K562 (cell line): ENCODE measurements around the gene HLF. TPM values are rescaled to one million over a fixed set of nuclear protein-coding genes. Genes with fewer than 3 reads are reported as not detected.
A peak's percentile ranks its signal among the peaks of the same experiment; 100 is the strongest.

ENCODE experiments used
- ATAC-seq: fragments of 200-7000 bp; cut with Tn5 transposase; 3 replicates; pipeline ENCODE4 v1.9.1; 2020; ENCODE audit warnings: moderate library complexity
- BruUV-seq: library from RNA; stranded (reverse); fragments of 400-500 nt; replicated peaks from 2 replicates; lab custom pipeline; 2021; lab: Mats Ljungman, UMichigan
- CTCF ChIA-PET: fragments of 300-600 bp; formaldehyde crosslinking; extraction: SDS; loops from one replicate; lab custom pipeline; 2021; ENCODE audit warnings: low intra/inter-chr PET ratio; lab: Yijun Ruan, JAX
- POLR2A ChIA-PET: fragments of 300-600, 350-650 bp; sonication (Branson Sonifier 250); formaldehyde crosslinking; extraction: SDS; loops from one replicate; lab custom pipeline; 2021; ENCODE audit warnings: antibody characterized with exemption, inconsistent platforms; lab: Yijun Ruan, JAX
- DNase-seq, 4 experiments: peaks; one replicate each; pipeline versions ENCODE4 v3.0.0 to v3.0.0-alpha.2; 2011 to 2018; ENCODE audit warnings: low spot score in 3 of 4, mixed read lengths in 3 of 4; ENCODE audit errors: extremely low read depth in 1 of 4
- FAIRE-seq: peaks from 2 replicates; lab custom pipeline; 2011; peaks lifted over from hg19 to GRCh38; lab: Jason Lieb, UNC
- H2AFZ ChIP-seq: 2 replicates; pipeline ENCODE4 v1.6.0; 2011; ENCODE audit warnings: low read depth, low read length, control low read depth, inconsistent platforms
- H3K27ac ChIP-seq: fragments of 200-600 bp; 3 replicates; pipeline ENCODE4 v1.8.0; 2011; ENCODE audit warnings: low read depth, mild to moderate bottlenecking, control low read depth, inconsistent platforms, low read length, moderate library complexity, mixed read lengths; ENCODE audit errors: extremely low read depth
- H3K27me3 ChIP-seq, 2 experiments: fragments of 300-600 bp in 1 of 2; 2 replicates in 1 of 2; 3 replicates in 1 of 2; pipeline versions ENCODE4 v1.6.0 to v1.8.0; 2011; ENCODE audit warnings: inconsistent platforms in 2 of 2, low read length in 2 of 2, mild to moderate bottlenecking in 1 of 2, mixed read lengths in 1 of 2, moderate library complexity in 1 of 2; ENCODE audit not compliant: control insufficient read depth in 2 of 2, insufficient read depth in 2 of 2
- H3K36me3 ChIP-seq: fragments of 300-600 bp; 3 replicates; pipeline ENCODE4 v1.8.0; 2011; ENCODE audit warnings: mild to moderate bottlenecking, low read length, inconsistent platforms; ENCODE audit not compliant: control insufficient read depth, insufficient read depth
- H3K4me1 ChIP-seq, 2 experiments: fragments of 200-600 bp in 1 of 2; replicated peaks in 1 of 2; 2 replicates in 1 of 2; 3 replicates in 1 of 2; pipeline versions ENCODE4 v1.5.1 to v1.8.0; 2011; ENCODE audit warnings: inconsistent platforms in 2 of 2, low read length in 2 of 2, mild to moderate bottlenecking in 1 of 2, mixed read lengths in 1 of 2, moderate library complexity in 1 of 2; ENCODE audit not compliant: control insufficient read depth in 2 of 2, insufficient read depth in 2 of 2
- H3K4me2 ChIP-seq: 2 replicates; pipeline ENCODE4 v1.6.1; 2011; ENCODE audit warnings: low read length, control low read depth, inconsistent platforms, mixed read lengths; ENCODE audit not compliant: insufficient read depth
- H3K4me3 ChIP-seq: fragments of 200-600 bp; sonication (generic), shearing (Covaris generic); 2 replicates; pipeline ENCODE4 v1.5.1; 2016; ENCODE audit warnings: control low read depth, inconsistent platforms
- H3K79me2 ChIP-seq: fragments of 200-600 bp; 3 replicates; pipeline ENCODE4 v1.8.0; 2011; ENCODE audit warnings: low read length, inconsistent platforms; ENCODE audit not compliant: control insufficient read depth, insufficient read depth
- H3K9ac ChIP-seq, 2 experiments: 2 replicates each; pipeline versions ENCODE4 v1.6.0 to v1.6.1; 2011; ENCODE audit warnings: low read depth in 2 of 2, low read length in 2 of 2, control low read depth in 1 of 2, inconsistent platforms in 1 of 2, mild to moderate bottlenecking in 1 of 2, mixed read lengths in 1 of 2; ENCODE audit not compliant: insufficient read depth in 1 of 2
- H3K9me1 ChIP-seq: one replicate; pipeline ENCODE4 v1.6.0; 2011; ENCODE audit warnings: inconsistent platforms, mild to moderate bottlenecking, low read length, moderate library complexity; ENCODE audit not compliant: control insufficient read depth, insufficient read depth
- H3K9me3 ChIP-seq: replicated peaks from 2 replicates; pipeline ENCODE4 v1.5.1; 2011; ENCODE audit warnings: low read depth, low read length, inconsistent platforms; ENCODE audit not compliant: control insufficient read depth, insufficient read depth
- H4K20me1 ChIP-seq: replicated peaks from 2 replicates; pipeline ENCODE4 v1.6.1; 2011; ENCODE audit warnings: low read length, inconsistent platforms, mixed read lengths; ENCODE audit not compliant: control insufficient read depth, insufficient read depth
- CBX8 ChIP-seq: fragments of 200-600 bp; sonication (generic); IDR thresholded peaks from 2 replicates; pipeline ENCODE4 v1.6.1; 2012; ENCODE audit warnings: borderline replicate concordance, mixed run types, low read depth, mild to moderate bottlenecking, moderate library complexity, mixed read lengths, low read length, control low read depth, inconsistent platforms; ENCODE audit not compliant: poor library complexity, severe bottlenecking; ENCODE audit errors: extremely low read depth
- FIP1L1 ChIP-seq: fragments of 200-400 bp; formaldehyde crosslinking; IDR thresholded peaks from 2 replicates; pipeline ENCODE4 v1.6.1; 2018; ENCODE audit warnings: mild to moderate bottlenecking, low read depth, low read length; ENCODE audit not compliant: poor library complexity, severe bottlenecking
- L3MBTL2 ChIP-seq: fragments of 450-650 bp; IDR thresholded peaks from 2 replicates; pipeline ENCODE4 v1.6.1; 2016; ENCODE audit warnings: mild to moderate bottlenecking, moderate library complexity
- MEIS2 ChIP-seq: fragments of 450-650 bp; IDR thresholded peaks from 2 replicates; pipeline ENCODE4 v1.6.1; 2014; ENCODE audit warnings: mild to moderate bottlenecking; ENCODE audit not compliant: partially characterized antibody
- PHF20 ChIP-seq: fragments of 450-650 bp; IDR thresholded peaks from 2 replicates; pipeline ENCODE4 v1.6.1; 2018; ENCODE audit not compliant: partially characterized antibody
- TRIM24 ChIP-seq, 2 experiments: fragments of 450-650 bp; IDR thresholded peaks; 2 replicates each; pipeline ENCODE4 v1.6.1; 2016
- ZNF124 ChIP-seq: sonication (generic); formaldehyde crosslinking; IDR thresholded peaks from 2 replicates; pipeline ENCODE4 v1.8.1; 2022; ENCODE audit warnings: missing genetic modification reagents
- WGBS: fragments of 100-300 bp; shearing (Covaris generic); methylation state at CpG from one replicate; pipeline ENCODE4 v1.1.6; 2016; ENCODE audit warnings: low coverage, mixed read lengths; ENCODE audit not compliant: insufficient coverage; ENCODE audit errors: missing lambda C conversion rate; 5-methylcytosine and 5-hydroxymethylcytosine counted together
- in situ Hi-C: fragments of 300-500 bp; cut with MboI; formaldehyde crosslinking; loops from 4 replicates; pipeline ENCODE4 v1.15.0; 2018; ENCODE audit warnings: inconsistent platforms, mixed read lengths
- intact Hi-C: fragments of 100-400 bp; cut with micrococcal nuclease; formaldehyde crosslinking; loops from 2 replicates; pipeline ENCODE4 v1.14.2; 2022
- polyA plus RNA-seq, 8 experiments: library from polyadenylated mRNA; depleted of rRNA in 4 of 8; stranded (reverse) in 5 of 8; unstranded in 3 of 8; fragments of >200 nt; fragmentation: Nextera tagmentation in 2 of 8; fragmentation: Illumina TruSeq in 1 of 8; extraction: Ambion mirVana in 2 of 8; extraction: Trizol in 1 of 8; gene quantifications; 2 replicates each; pipeline versions ENCODE4 v1.2.1 to v1.2.3, GENCODE V29; 2011 to 2014; ENCODE audit warnings: inconsistent platforms in 1 of 8, missing spikeins in 1 of 8
- total RNA-seq, 7 experiments: library from RNA; depleted of rRNA in 6 of 7; stranded (reverse); fragments of >200 nt in 6 of 7; fragmentation: Illumina TruSeq in 2 of 7; extraction: Trizol in 2 of 7; gene quantifications; 2 replicates each; pipeline versions ENCODE4 v1.2.1 to v1.2.3, GENCODE V29; 2011 to 2021; ENCODE audit warnings: low replicate concordance in 1 of 7
- TF ChIP-seq, protein P1 (sequence below), 2 experiments: IDR thresholded peaks in 1 of 2; conservative IDR thresholded peaks in 1 of 2; 2 replicates each; pipeline ENCODE4 v1.6.1; 2016; ENCODE audit warnings: low read depth in 2 of 2, mild to moderate bottlenecking in 1 of 2, missing compliant biosample characterization in 1 of 2, missing genetic modification characterization in 1 of 2, moderate library complexity in 1 of 2
- TF ChIP-seq, protein P2 (sequence below): fragments of 150-350 bp; IDR thresholded peaks from 2 replicates; pipeline ENCODE4 v1.6.1; 2014; ENCODE audit warnings: low read depth, mild to moderate bottlenecking, low read length, borderline replicate concordance

Gene HLF
- total and polyA plus RNA-seq, 9 of the 15 experiments (the other 6 are each of a cell fraction or from before 2014, with no cell fraction given), result 0.03 to 0.24 (median 0.09) TPM

DNA sequence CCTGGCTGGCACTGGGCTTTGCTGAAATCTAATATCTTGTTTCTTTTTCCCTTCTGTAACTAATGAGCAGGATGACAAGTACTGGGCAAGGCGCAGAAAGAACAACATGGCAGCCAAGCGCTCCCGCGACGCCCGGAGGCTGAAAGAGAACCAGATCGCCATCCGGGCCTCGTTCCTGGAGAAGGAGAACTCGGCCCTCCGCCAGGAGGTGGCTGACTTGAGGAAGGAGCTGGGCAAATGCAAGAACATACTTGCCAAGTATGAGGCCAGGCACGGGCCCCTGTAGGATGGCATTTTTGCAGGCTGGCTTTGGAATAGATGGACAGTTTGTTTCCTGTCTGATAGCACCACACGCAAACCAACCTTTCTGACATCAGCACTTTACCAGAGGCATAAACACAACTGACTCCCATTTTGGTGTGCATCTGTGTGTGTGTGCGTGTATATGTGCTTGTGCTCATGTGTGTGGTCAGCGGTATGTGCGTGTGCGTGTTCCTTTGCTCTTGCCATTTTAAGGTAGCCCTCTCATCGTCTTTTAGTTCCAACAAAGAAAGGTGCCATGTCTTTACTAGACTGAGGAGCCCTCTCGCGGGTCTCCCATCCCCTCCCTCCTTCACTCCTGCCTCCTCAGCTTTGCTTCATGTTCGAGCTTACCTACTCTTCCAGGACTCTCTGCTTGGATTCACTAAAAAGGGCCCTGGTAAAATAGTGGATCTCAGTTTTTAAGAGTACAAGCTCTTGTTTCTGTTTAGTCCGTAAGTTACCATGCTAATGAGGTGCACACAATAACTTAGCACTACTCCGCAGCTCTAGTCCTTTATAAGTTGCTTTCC lies 56.0 kb downstream of the HLF start (continued):
- TF ChIP-seq FIP1L1 (no peak), CBX8 (no peak)

- Histone ChIP-seq H3K9me3 (no peaks in the 10 kb centered on the region), H3K4me3 (no peak overlapping the region), H3K9ac (peak overlapping the region in 1 of 2 experiments; percentile 43; a peak in 2 of 4 replicates), H3K36me3 (no peaks in the 10 kb centered on the region), H4K20me1 (no peaks in the 10 kb centered on the region), H3K27ac (no peak overlapping the region), H3K79me2 (no peaks in the 10 kb centered on the region), H3K9me1 (no peaks in the 10 kb centered on the region), H3K27me3 (no peaks in the 10 kb centered on the region), H2AFZ (peak overlapping the region; percentile 91), H3K4me2 (peak overlapping the region; percentile 68), H3K4me1 (peaks cover 0 to 4% of the 10 kb centered on the region in 2 experiments; a peak in 2 of 5 replicates)
- 19% methylated on average over 6 of the region's 6 CpGs for WGBS
- no TSS peak for BruUV-seq
- no peak for DNase-seq
- FAIRE-seq, result peak; percentile 48
- in situ Hi-C loops (no loop called here), intact Hi-C loops (no loop called here)
- peak; percentile 81 for ATAC-seq
- CTCF ChIA-PET, result no interaction called here
- POLR2A ChIA-PET, result no interaction called here
- TF ChIP-seq MEIS2 (peak; percentile 9), PHF20 (no peak), L3MBTL2 (0 out of 2 replicates have a peak, but pooled peaks have one; percentile 29), ZNF124 (no peak), TRIM24 (IDR thresholded peaks at IDR 0.05) (no peak)
- TF ChIP-seq, protein P1, sequence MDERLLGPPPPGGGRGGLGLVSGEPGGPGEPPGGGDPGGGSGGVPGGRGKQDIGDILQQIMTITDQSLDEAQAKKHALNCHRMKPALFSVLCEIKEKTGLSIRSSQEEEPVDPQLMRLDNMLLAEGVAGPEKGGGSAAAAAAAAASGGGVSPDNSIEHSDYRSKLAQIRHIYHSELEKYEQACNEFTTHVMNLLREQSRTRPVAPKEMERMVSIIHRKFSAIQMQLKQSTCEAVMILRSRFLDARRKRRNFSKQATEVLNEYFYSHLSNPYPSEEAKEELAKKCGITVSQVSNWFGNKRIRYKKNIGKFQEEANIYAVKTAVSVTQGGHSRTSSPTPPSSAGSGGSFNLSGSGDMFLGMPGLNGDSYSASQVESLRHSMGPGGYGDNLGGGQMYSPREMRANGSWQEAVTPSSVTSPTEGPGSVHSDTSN (CRISPR knock-in tag; IDR thresholded peaks at IDR 0.05; ENCODE audit: low read depth), result no peak
- TF ChIP-seq, protein P1 (tag; conservative IDR thresholded peaks at IDR 0.05; ENCODE audit: low read depth), result 0 out of 2 replicates have a peak, but pooled peaks have one; percentile 8
- TF ChIP-seq, protein P2, sequence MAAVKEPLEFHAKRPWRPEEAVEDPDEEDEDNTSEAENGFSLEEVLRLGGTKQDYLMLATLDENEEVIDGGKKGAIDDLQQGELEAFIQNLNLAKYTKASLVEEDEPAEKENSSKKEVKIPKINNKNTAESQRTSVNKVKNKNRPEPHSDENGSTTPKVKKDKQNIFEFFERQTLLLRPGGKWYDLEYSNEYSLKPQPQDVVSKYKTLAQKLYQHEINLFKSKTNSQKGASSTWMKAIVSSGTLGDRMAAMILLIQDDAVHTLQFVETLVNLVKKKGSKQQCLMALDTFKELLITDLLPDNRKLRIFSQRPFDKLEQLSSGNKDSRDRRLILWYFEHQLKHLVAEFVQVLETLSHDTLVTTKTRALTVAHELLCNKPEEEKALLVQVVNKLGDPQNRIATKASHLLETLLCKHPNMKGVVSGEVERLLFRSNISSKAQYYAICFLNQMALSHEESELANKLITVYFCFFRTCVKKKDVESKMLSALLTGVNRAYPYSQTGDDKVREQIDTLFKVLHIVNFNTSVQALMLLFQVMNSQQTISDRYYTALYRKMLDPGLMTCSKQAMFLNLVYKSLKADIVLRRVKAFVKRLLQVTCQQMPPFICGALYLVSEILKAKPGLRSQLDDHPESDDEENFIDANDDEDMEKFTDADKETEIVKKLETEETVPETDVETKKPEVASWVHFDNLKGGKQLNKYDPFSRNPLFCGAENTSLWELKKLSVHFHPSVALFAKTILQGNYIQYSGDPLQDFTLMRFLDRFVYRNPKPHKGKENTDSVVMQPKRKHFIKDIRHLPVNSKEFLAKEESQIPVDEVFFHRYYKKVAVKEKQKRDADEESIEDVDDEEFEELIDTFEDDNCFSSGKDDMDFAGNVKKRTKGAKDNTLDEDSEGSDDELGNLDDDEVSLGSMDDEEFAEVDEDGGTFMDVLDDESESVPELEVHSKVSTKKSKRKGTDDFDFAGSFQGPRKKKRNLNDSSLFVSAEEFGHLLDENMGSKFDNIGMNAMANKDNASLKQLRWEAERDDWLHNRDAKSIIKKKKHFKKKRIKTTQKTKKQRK, result no peak
These were observed 56.8 kb downstream of the HLF start for GRCh38 chr17:55321427-55322060.
